Measurements from ENCODE around the gene LRRTM4.

GRCh38 chr2:77268626-77269025 is 253.6 kb downstream of the LRRTM4 start:
- TF ChIP-seq CTCF (IDR thresholded peaks at IDR 0.05) (no peak), EZH2 (IDR thresholded peaks at IDR 0.05; ENCODE audit: borderline replicate concordance, insufficient read depth, low read depth, low read length, poor library complexity, severe bottlenecking) (no peak)
